ENCODE measurements around the gene LDHA. TPM values are rescaled to one million over a fixed set of nuclear protein-coding genes. Genes with fewer than 3 reads are reported as not detected.

Gene LDHA
- total and polyA plus RNA-seq, 2 of the 8 experiments (the other 6 are each of a cell fraction or from before 2014, with no cell fraction given) = 443 to 486 TPM

GRCh38 chr11:18438691-18439090 lies 44.3 kb downstream of the LDHA start:
- Histone ChIP-seq H2AFZ (ENCODE audit: low read length) (no peak overlapping the region), H4K5ac (ENCODE audit: insufficient read length, low read depth, low read length) (no peak overlapping the region), H3K9me3 (ENCODE audit: insufficient read depth in 2 of 2, low read depth in 1 of 2, low read length in 1 of 2) (no peaks in the 10 kb centered on the region), H3K36me3 (ENCODE audit: control insufficient read depth in 2 of 4, insufficient read depth in 4 of 4, low read length in 3 of 4) (no peaks in the 10 kb centered on the region; a peak in 1 of 8 replicates), H2AK5ac (ENCODE audit: low read depth, low read length) (no peak overlapping the region), H2BK5ac (ENCODE audit: low read depth, low read length) (no peak overlapping the region), H2BK120ac (replicated peaks; ENCODE audit: low read depth, low read length) (no peak overlapping the region), H3K27ac (ENCODE audit: low read depth, low read length) (no peak overlapping the region), H2BK12ac (ENCODE audit: low read depth, low read length) (no peak overlapping the region), H3K4me3 (ENCODE audit: extremely low read depth in 1 of 4, insufficient read depth in 2 of 4, low read depth in 3 of 4, low read length in 4 of 4) (no peak overlapping the region), H3K79me2 (ENCODE audit: control insufficient read depth in 1 of 2, insufficient read depth in 2 of 2, low read length in 2 of 2) (no peaks in the 10 kb centered on the region), H3K23ac (ENCODE audit: insufficient read length) (no peak overlapping the region), H2BK20ac (ENCODE audit: low read length) (no peak overlapping the region), H3K14ac (ENCODE audit: insufficient read length) (no peak overlapping the region), H4K91ac (replicated peaks; ENCODE audit: insufficient read length, low read length) (no peak overlapping the region), H3K9ac (replicated peaks in 1 of 4; ENCODE audit: extremely low read depth in 1 of 4, low read depth in 3 of 4, low read length in 3 of 4) (no peak overlapping the region), H3K4me2 (ENCODE audit: insufficient read depth in 1 of 2, low read depth in 2 of 2, low read length in 2 of 2) (no peak overlapping the region), H3K4ac (replicated peaks; ENCODE audit: insufficient read length, low read depth, low read length) (no peak overlapping the region), H3K23me2 (ENCODE audit: low read depth, low read length) (no peaks in the 10 kb centered on the region), H4K8ac (ENCODE audit: extremely low read depth, insufficient read depth, low read length) (no peak overlapping the region), H3K27me3 (replicated peaks in 1 of 4; ENCODE audit: control insufficient read depth in 3 of 4, extremely low read depth in 1 of 4, insufficient read depth in 3 of 4, low read length in 3 of 4) (no peaks in the 10 kb centered on the region), H3K4me1 (replicated peaks in 1 of 4; ENCODE audit: control insufficient read depth in 3 of 4, insufficient read depth in 4 of 4, low read length in 3 of 4) (no peaks in the 10 kb centered on the region), H4K20me1 (replicated peaks in 1 of 2; ENCODE audit: control insufficient read depth in 1 of 2, insufficient read depth in 2 of 2, low read length in 2 of 2) (no peaks in the 10 kb centered on the region), H3K79me1 (ENCODE audit: low read depth, low read length) (no peaks in the 10 kb centered on the region), H3K18ac (ENCODE audit: extremely low read depth, low read length) (no peak overlapping the region), H3K56ac (replicated peaks; ENCODE audit: insufficient read length, low read depth, low read length) (no peak overlapping the region), H2BK15ac (ENCODE audit: low read length) (no peak overlapping the region)
- POLR2A ChIA-PET (ENCODE audit: partially characterized antibody) = no interaction called here
- CTCF ChIA-PET (ENCODE audit: partially characterized antibody) = interaction anchor here (1.0 to 1.2 kb wide), 2 partner anchors 28 to 283 kb away, joined by 3 to 7 read pairs; no protein-coding TSS in a partner anchor
- FAIRE-seq = no peak
- 95% methylated on average over 2 of the region's 2 CpGs; no CpG with 5 or more reads in 1 of the 2 experiments for WGBS, 2 experiments (ENCODE audit: extremely low coverage in 1 of 2, insufficient coverage in 1 of 2, insufficient read length in 1 of 2, insufficient replicate concordance in 2 of 2, low coverage in 1 of 2, low lambda C conversion rate in 2 of 2, missing lambda C conversion rate in 1 of 2)
- no peak for DNase-seq (ENCODE audit: low read depth in 1 of 2, low spot score in 2 of 2)
- TF ChIP-seq POLR2AphosphoS5 (IDR thresholded peaks at IDR 0.05; ENCODE audit: low read depth, low read length) (no peak), USF2 (IDR thresholded peaks at IDR 0.05; ENCODE audit: low read length) (no peak), SP4 (IDR thresholded peaks at IDR 0.05; ENCODE audit: low read length) (no peak), CTCF (IDR thresholded peaks at IDR 0.05; ENCODE audit: control extremely low read depth in 1 of 3, insufficient read depth in 1 of 3, low read depth in 1 of 3, low read length in 3 of 3) (no peak), SIX5 (IDR thresholded peaks at IDR 0.05; ENCODE audit: low read depth, low read length) (no peak), ZNF274 (IDR thresholded peaks at IDR 0.05; ENCODE audit: borderline replicate concordance, extremely low read depth, low read length) (no peak), KDM5A (IDR thresholded peaks at IDR 0.05; ENCODE audit: low read length) (no peak), FOSL1 (IDR thresholded peaks at IDR 0.05; ENCODE audit: insufficient read depth, low read depth, low read length) (no peak), CBX5 (IDR thresholded peaks at IDR 0.05; ENCODE audit: low read depth, low read length) (no peak), TAF1 (IDR thresholded peaks at IDR 0.05; ENCODE audit: low read depth, low read length) (no peak), SAP30 (IDR thresholded peaks at IDR 0.05; ENCODE audit: insufficient read depth, insufficient replicate concordance, low read length) (no peak)
